SH-SY5Y (cell line): ENCODE measurements around the gene NDRG2.

Source experiments
- GATA2 ChIP-seq: IDR thresholded peaks from 2 replicates; pipeline ENCODE4 v1.6.1; 2011; ENCODE audit warnings: mild to moderate bottlenecking, low read depth, low read length
- GATA3 ChIP-seq: IDR thresholded peaks from 2 replicates; pipeline ENCODE4 v1.6.1; 2011; ENCODE audit warnings: low read depth, mild to moderate bottlenecking, low read length, moderate library complexity

DNA sequence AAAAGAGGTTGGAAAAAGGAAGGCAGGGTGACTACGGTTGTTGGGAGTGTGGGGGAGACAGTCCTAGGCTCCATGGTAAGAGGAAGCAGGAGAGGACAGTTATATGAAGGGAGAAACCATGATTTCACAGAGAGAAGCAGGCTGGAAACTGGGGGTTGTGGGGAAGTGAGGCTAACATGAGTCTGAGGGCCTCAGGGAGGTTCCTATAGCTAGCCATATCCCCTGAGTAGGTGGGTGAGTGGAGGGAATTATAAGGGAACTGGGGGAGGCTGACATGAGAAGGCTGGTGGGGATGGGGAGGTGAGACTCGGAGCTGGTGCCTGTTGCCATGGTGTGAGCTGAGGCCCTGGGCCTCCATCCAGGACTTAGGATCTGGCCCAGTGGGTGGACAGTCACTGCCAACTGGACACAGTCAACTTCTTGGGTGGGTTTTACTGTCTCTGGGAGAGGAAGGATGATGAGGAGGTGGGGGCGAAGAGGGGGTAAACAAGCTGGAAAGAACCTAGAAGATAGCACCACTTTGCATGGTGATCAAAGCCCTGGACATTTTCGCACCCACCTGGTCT, 8.4 kb upstream of the NDRG2 start:
- TF ChIP-seq GATA2, result no peak
- TF ChIP-seq GATA3, result no peak
